ENCODE results near the gene C1orf53.
A peak's percentile ranks its signal among the peaks of the same experiment; 100 is the strongest.
"Not testable (repeated sequence)": the region's sequence is repeated elsewhere in the genome, so short reads cannot be mapped to it uniquely, and the experiment has no call there.

The C1orf53 gene

GRCh38 chr1:197902454-197903195 is at the start of gene C1orf53:
Gene C1orf53, plus strand, starts transcription at chr1:197902630. Its CDS starts 20 bp downstream, at chr1:197902650.
- DNase-seq (ENCODE audit: low read depth), result peak; percentile 57

GRCh38 chr1:197855751-197856150 is 46.7 kb upstream of the C1orf53 start:
- DNase-seq (ENCODE audit: low read depth), result not testable (repeated sequence)

- DNase-seq (ENCODE audit: low read depth), result no peak
These were observed 45.0 kb upstream of the C1orf53 start for GRCh38 chr1:197857477-197857876.

GRCh38 chr1:197859024-197859423 is 43.4 kb upstream of the C1orf53 start:
- no peak for DNase-seq (ENCODE audit: low read depth)

GRCh38 chr1:197862221-197862620 is 40.2 kb upstream of the C1orf53 start:
- no peak for DNase-seq (ENCODE audit: low read depth)

GRCh38 chr1:197862671-197863070 is 39.8 kb upstream of the C1orf53 start:
- DNase-seq (ENCODE audit: low read depth), result no peak

- DNase-seq (ENCODE audit: low read depth), result no peak
These were observed 36.6 kb upstream of the C1orf53 start for GRCh38 chr1:197865809-197866208.

- DNase-seq (ENCODE audit: low read depth), result no peak
These were observed 33.5 kb upstream of the C1orf53 start for GRCh38 chr1:197868751-197869489.

GRCh38 chr1:197869490-197870077 is 32.8 kb upstream of the C1orf53 start:
- no peak for DNase-seq (ENCODE audit: low read depth)

GRCh38 chr1:197876894-197877293 is 25.5 kb upstream of the C1orf53 start:
- DNase-seq (ENCODE audit: low read depth), result no peak

GRCh38 chr1:197880385-197880784 is 22.0 kb upstream of the C1orf53 start:
- not testable (repeated sequence) for DNase-seq (ENCODE audit: low read depth)

GRCh38 chr1:197882241-197882640 is 20.2 kb upstream of the C1orf53 start:
- not testable (repeated sequence) for DNase-seq (ENCODE audit: low read depth)

- no peak for DNase-seq (ENCODE audit: low read depth)
These were observed 18.3 kb upstream of the C1orf53 start for GRCh38 chr1:197884173-197884572.

GRCh38 chr1:197890936-197891335 is 11.5 kb upstream of the C1orf53 start:
- no peak for DNase-seq (ENCODE audit: low read depth)

- DNase-seq (ENCODE audit: low read depth), result no peak
These were observed 9.7 kb upstream of the C1orf53 start for GRCh38 chr1:197892684-197893083.

- no peak for DNase-seq (ENCODE audit: low read depth)
These were observed 6.1 kb upstream of the C1orf53 start for GRCh38 chr1:197896301-197896700.

GRCh38 chr1:197899037-197899436 is 3.4 kb upstream of the C1orf53 start:
- no peak for DNase-seq (ENCODE audit: low read depth)

GRCh38 chr1:197902131-197902453 is 338 bp upstream of the C1orf53 start:
- DNase-seq (ENCODE audit: low read depth), result no peak

- DNase-seq (ENCODE audit: low read depth), result no peak
These were observed 725 bp downstream of the C1orf53 start for GRCh38 chr1:197903196-197903514.

GRCh38 chr1:197904126-197904787 is 1.8 kb downstream of the C1orf53 start:
- DNase-seq (ENCODE audit: low read depth), result no peak

GRCh38 chr1:197905699-197906351 is 3.4 kb downstream of the C1orf53 start:
- no peak for DNase-seq (ENCODE audit: low read depth)
